Transverse colon (tissue), 4 donors: ENCODE data around the gene PRKACG.

Experiments used
- CTCF ChIP-seq, 5 experiments: fragments of 200-600 bp in 3 of 5; fragments of 450-650 bp in 2 of 5; sonication (generic) in 3 of 5; IDR thresholded peaks; 1 replicate in 2 of 5; 2 replicates in 3 of 5; pipeline ENCODE4 v1.5.1; 2016 to 2017; ENCODE audit warnings: antibody characterized with exemption in 5 of 5, inconsistent platforms in 3 of 5, mild to moderate bottlenecking in 2 of 5, moderate library complexity in 1 of 5
- POLR2A ChIP-seq: fragments of 450-650 bp; IDR thresholded peaks from one replicate; pipeline ENCODE4 v1.6.1; 2016; ENCODE audit warnings: antibody characterized with exemption, mild to moderate bottlenecking, moderate library complexity
- POLR2AphosphoS5 ChIP-seq, 3 donors: sonication (generic); formaldehyde crosslinking; IDR thresholded peaks; one replicate each; pipeline ENCODE4 v1.6.1; 2016; ENCODE audit warnings: antibody characterized with exemption in 3 of 3

- no peak for TF ChIP-seq CTCF (IDR thresholded peaks at IDR 0.05)
- TF ChIP-seq POLR2A = no peak
- no peak for TF ChIP-seq POLR2AphosphoS5 (IDR thresholded peaks at IDR 0.05)
Observed at GRCh38 chr9:68983008-68983411, 30.9 kb downstream of the PRKACG start.
